ENCODE measurements around the gene SELENOP.
"Not testable (repeated sequence)": the region's sequence is repeated elsewhere in the genome, so short reads cannot be mapped to it uniquely, and the experiment has no call there.

The SELENOP gene, protein sequence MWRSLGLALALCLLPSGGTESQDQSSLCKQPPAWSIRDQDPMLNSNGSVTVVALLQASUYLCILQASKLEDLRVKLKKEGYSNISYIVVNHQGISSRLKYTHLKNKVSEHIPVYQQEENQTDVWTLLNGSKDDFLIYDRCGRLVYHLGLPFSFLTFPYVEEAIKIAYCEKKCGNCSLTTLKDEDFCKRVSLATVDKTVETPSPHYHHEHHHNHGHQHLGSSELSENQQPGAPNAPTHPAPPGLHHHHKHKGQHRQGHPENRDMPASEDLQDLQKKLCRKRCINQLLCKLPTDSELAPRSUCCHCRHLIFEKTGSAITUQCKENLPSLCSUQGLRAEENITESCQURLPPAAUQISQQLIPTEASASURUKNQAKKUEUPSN

DNA sequence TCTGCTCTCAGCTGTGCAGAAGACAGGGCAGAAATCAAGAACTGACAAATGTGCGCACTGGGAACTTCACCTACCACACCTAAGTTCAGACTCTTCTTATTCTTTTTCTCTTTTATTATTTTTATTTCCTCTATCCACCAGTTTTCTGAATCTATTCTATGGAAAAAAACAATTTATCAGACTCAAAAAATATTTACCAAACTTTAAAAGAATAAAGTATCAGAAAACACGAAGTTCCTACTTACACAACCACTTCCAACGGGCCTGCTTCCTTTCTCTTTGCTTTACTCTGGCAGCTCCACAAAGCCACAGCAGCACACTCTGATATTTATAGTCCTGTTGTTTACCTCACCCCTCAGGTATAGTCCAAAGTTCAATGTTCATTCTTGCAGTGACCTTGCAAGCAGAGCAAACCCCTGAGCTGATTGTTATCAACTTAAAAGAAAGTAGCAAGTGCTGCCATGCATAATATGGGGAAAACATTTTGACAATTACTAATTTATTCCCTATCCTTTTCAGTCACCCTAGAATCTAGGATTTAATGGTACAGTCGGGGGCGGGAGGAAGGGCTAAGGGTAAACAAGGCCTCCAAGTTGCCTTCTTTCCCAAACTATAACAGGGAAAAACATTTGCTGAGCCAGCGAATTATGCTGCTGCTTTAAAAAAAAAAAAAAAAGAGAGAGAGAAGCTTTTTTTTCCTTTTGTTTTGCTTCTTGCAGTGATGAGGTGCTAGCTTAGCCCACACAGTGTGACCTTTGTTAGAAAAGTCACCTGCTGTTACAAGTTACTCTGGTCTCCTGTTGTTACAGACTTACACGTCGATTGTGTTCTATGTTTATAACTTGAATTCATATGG, at the start of gene SELENOP:
Gene SELENOP (minus strand): TSS at position 302 of the 856 bp plus-strand sequence. CDS start 3,539 bp downstream, outside the sequence.
- no peak for DNase-seq (ENCODE audit: low read depth in 4 of 4, low spot score in 1 of 4)

DNA sequence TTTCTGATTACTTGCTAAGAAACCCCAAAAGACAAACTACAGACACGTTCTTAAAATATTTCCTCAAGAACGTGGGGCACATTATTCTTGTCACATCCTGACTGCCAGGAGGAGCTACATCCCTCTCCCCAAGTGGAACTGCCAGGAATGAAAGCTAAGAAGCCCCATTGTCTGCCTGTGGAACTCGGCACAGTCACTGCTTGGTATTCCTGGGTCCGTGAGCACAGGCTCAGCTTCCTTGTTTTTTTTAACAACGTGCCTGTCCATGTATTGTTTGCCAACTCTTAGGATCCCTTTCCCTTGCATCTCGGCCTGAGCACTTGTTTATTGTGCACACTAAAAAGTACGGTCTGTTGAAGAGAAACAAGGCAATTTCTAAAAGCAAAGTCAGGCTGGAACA, 47.0 kb upstream of the SELENOP start:
- no peak for DNase-seq (ENCODE audit: low read depth in 4 of 4, low spot score in 1 of 4)

DNA sequence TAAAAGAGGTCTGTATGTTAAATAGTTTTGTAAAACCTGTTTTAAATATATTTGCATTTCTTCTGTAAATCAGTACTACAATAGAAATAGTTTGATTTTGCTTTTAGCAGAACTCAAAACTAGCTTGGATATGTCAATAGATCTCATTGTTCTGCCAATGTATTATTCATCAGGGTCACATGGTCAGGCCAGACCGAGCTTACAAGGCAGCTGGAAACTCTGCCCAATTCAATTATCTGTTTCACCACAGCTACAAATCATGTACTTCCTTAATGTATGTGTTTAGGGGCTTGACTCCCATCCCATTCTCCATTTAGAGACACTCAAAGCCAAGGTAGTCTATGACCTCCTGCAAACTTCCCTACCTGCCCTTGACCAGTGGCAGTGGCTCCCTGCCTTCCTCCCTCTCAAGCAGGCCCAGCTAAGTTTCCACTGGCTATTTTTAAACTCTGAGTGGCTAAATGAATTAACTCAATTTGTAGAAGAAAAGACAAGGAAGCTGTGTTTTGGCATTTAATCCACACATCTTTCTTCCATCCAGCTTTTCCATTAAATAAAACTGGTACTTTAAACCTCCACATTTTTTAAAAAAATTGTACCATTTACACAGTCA, 46.4 kb upstream of the SELENOP start:
- no peak for DNase-seq (ENCODE audit: low read depth in 4 of 4, low spot score in 1 of 4)

DNA sequence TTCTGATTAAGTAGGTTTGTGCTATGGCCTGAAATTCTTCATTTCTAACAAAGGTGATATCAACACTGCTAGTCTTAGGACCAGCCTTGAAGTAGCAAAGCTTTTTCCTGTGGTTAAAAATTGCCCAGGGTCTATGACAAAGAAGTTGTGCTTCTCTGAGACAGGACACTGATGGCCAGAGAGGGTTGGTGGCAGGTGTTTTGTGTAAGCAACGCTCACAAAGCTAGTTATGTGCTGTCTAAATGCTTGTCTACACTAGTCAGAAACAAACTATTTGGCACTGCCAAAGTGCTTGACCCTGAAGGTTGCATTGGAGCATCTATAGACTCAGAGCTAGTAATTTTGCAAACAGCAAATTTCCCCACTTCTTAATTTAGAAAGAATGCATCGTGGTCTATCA, 44.1 kb upstream of the SELENOP start:
- DNase-seq (ENCODE audit: low read depth in 4 of 4, low spot score in 1 of 4) = no peak

DNA sequence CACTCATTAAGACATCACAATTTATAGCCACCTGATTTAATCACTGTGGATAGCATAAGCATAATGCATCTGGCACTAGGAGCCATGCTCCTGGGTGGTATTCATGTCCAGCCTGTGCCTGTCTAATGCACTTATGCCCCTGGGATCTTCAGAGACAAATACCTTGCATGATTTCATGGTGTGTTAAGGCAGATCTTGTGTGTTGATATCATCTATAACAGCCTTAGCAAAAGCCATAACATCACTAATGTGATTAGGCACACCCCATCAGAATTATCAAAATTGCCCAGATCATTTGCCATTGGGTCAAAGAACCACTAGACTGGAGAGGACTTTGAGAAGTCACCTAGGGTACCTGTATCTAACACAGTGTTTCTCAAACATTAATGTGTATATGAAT, 43.7 kb upstream of the SELENOP start:
- no peak for DNase-seq (ENCODE audit: low read depth in 4 of 4, low spot score in 1 of 4)

DNA sequence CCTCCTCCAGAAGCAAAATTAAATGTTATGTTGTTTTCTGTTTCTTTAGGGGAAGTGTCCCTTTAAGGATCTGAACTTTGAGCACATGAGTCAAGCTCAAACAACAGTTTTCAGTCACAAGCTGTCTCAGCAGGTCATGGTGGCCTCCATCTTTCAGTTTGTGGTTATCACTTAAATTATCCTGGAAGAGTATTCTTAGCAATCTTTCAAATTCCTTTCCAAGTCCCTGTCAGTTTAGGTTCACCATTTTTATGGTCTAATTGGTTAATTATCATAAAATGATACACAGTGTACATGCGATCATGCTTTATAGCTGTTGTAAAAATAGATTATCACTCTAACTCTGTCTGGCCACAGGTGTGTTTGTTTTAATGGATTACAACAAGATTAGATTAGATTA, 43.1 kb upstream of the SELENOP start:
- no peak for DNase-seq (ENCODE audit: low read depth in 4 of 4, low spot score in 1 of 4)

DNA sequence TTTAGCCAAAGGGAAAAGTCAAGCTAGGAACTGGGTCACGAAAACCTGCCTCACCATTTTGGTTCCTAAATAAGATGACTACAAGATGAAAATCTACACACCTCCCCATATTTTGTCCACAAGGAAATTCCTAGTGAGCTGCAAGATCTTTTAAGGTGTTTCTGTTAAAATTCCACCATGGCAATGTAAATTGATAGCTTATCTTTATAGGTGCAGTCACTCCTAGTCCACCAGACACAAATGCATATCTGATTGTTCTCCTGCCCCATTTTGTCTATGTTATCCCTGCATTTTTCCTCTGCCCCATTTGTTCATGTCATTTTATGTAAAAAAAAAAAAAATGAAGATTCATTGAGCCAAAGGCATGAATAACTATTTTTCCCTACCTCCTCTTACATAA, 41.1 kb upstream of the SELENOP start:
- DNase-seq (ENCODE audit: low read depth in 4 of 4, low spot score in 1 of 4) = no peak

DNA sequence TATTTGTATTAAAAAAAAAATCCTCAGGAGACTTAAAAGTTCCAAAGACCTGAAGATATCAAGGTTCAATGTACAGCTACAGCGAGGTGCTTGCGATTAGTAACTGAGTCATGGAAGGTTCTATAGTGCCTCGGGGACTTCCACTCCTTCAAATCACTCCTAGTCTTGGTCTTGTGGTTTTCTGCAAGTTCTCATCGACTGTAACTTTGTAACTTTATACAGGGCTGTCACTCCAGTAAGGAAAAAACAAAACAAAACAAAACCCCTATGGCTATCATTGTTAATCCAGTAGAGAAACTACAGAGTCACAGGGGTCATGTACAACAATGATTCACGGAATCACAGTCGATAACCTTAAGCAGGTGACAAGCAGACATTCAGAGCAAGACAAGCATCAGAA, 39.8 kb upstream of the SELENOP start:
- DNase-seq (ENCODE audit: low read depth in 4 of 4, low spot score in 1 of 4) = no peak

DNA sequence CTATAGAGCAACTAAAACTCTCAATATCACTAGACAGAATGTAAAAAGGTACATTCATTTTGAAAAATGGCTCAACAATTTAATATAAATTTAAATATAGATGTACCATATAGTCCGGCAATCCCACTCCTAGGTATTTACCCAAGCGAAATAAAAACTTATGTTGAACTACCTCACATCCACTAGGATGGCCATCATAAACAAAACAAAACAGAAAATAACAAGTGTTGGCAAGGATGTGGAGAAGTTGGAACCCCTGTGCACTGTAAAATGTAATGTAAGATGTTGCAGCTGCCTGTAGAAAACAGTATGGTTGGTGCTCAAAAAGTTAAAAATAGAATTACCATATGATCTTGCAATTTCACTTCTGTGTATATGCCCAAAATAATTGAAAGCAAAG, 36.9 kb upstream of the SELENOP start:
- DNase-seq (ENCODE audit: low read depth in 4 of 4, low spot score in 1 of 4) = no peak

DNA sequence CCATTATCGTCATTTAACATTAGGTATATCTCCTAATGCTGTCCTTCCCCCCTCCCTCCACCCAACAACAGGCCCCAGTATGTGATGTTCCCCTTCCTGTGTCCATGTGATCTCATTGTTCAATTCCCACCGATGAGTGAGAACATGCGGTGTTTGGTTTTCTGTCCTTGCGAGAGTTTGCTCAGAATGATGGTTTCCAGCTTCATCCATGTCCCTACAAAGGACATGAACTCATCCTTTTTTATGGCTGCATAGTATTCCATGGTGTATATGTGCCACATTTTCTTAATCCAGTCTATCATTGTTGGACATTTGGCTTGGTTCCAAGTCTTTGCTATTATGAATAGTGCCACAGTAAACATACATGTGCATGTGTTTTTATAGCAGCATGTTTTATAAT, 32.7 kb upstream of the SELENOP start:
- not testable (repeated sequence) for DNase-seq (ENCODE audit: low read depth in 4 of 4, low spot score in 1 of 4)

DNA sequence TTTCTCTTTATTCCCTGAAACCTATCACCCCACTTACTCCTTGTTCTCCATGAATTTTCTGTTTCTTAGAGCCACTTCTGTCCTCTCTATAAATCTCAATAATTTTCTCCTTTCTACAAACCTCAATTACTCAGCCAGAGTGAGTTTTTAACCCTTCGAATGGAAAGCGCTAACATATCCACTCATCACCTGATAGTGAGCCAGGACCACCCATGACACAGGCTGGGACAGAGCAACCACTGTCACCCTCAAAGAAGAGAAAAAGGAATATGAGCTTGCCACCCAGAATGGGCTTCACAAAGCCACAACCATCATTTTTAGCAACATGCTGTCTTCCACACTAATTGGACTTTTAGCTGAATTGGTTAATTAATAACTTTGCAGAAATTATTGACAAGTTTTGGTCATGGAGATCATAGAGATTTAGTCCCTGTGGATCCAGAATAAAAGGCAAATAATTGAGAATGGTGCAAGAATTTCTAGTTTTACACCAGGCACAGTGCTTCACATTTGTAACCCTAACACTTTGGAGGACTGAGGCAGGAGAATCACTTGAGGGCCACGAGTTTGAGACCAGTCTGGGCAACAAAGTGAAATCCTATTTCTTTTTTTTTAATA, 32.1 kb upstream of the SELENOP start:
- DNase-seq (ENCODE audit: low read depth in 4 of 4, low spot score in 1 of 4) = no peak

DNA sequence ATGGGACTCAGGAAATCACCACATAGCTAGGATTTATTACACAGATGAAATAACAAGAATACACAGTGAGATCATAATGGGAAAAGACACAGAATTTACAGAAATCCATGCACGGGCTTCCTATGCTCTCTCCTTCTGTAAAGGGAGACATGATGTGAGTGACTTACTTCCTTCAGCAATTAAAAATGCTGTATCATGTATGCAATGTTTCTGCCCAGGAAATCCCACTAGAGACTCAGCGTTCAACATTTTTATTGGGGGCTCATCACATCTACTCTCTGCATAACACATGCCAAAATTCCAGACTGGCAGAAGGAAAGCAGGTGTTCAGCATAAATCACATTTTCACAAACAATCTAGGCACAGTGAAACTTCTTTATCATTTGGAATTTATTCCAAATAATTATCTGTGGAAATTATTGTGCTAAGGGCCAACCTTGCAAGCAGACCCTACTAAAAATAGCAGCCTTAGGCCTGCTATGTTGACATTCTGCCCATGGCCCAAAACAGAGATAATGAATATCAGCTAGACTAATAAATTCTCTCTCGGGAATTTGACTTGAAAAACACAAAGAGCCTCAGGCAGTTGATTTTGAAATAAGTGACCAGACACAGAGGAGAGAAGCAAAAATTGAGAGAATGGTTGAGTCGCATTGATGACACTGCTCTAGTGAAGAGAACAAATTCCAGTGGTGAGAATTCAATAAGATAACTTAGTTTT, 31.4 kb upstream of the SELENOP start:
- DNase-seq (ENCODE audit: low read depth in 4 of 4, low spot score in 1 of 4) = no peak

DNA sequence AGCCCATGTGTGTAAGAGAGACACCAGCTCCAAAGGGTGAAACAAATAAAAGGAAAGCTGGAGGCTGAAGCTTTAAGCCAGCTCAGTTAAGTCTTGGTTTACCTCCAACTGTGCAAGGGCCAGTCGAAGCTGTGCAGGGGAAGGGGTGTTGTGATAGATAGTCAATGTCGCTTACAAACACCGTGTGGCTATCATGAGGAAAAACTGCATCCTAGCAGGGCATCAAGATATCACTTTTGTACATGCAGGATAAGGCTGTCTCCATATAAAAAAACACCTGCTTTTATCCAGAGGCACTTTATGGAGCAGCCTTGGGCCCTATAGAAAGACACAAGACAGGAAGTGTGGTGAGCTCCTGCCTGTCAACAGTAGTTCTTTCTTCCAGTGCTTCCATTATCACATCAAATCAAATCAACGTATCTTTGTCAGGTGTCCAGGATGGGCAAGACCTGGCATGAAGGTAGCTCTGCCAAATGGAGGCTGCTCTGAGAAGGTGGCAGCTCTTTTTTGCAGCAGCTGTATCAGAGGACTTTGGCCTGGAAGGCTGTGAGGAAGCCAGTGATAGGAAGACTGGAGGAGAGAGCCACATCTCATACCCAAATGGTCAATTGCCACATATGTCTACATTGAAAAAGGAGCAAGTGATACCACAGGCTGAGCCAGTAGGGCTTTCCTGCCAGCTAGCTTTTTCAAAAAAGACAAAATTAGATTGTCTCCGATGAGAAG, 29.3 kb upstream of the SELENOP start:
- DNase-seq (ENCODE audit: low read depth in 4 of 4, low spot score in 1 of 4) = no peak

DNA sequence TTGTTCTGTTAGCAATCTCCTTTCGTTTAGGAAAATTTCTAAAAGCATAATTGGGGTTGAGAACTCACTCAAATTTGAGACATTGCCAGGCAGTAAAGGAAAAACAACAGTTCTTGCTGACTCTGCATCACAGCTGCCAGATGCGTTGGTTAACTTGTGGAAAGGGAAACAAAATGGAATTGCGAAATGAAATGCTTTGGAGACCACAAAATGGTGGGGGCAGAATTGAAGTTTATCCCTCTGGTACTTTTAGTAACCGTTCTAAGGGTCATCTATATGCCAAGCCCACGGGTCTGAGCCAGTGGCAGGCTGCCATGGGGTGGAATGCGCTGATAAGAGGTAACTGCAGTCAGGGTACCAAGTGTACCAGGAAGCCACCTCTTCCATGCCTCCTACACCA, 28.6 kb upstream of the SELENOP start:
- DNase-seq (ENCODE audit: low read depth in 4 of 4, low spot score in 1 of 4) = no peak

DNA sequence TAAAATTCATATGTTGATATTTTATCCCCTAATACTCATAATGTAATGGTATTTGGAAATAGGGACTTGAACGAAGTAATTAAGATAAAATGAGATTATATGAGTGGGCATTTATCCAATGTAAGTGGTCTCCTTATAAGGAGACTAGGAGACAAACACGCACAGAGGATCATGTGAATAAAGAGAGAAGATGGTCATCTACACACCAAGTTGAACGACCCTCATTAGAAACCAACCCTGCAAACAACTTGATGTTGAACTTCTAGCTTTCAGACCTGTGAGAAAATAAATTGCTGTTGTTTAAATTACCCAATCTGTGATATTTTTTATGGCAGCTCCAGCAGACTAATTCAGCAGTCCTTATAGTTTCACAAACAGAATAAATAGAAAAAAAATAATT, 27.5 kb upstream of the SELENOP start:
- no peak for DNase-seq (ENCODE audit: low read depth in 4 of 4, low spot score in 1 of 4)

DNA sequence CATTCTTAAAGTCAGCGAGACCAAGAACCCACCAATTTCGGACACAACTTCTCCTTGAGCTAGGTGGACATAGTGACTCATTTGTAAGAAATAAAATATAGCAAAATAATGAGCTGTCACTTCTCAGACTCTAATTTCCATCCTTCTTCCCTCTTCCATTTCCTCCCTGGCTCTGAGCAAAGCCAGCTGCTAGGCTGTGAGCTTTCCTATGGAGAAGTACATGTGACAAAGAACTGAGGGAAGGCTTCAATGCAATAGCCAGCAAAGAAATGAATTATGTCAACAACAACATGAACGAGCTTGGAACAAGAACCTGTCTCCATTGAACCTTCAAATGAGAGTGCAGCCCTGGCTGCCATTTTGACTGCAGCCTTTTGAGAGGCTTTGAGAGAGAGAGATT, 25.9 kb upstream of the SELENOP start:
- DNase-seq (ENCODE audit: low read depth in 4 of 4, low spot score in 1 of 4) = no peak

DNA sequence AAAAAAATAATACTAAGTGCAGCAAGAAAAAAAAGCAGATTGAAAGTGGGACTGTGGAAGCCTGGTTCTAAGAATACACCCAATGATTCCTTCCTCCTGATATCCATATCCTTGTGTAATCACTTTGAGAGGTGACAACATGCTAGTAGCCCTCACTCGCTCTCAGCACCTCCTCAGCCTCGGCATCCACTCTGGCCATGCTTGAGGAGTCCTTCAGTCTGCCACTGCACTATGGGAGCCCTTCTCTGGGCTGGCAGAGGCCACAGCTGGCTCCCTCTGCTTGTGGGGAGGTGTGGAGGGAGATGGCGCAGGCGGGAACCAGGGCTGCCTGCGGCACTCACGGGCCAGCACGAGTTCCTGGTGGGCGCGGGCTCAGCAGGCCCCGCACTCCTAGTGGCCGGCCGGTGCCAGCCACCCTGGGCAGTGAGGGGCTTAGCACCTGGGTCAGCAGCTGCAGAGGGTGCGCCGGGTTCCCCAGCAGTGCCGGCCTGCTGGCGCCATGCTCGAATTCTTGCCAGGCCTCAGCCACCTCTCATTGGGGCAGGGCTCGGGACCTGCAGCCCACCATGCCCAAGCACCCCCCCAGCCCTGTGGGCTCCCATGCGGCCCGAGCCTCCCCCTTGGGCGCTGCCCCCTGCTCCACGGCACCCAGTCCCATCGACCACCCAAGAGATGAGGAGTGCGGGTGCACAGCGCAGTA, 24.5 kb upstream of the SELENOP start:
- DNase-seq (ENCODE audit: low read depth in 4 of 4, low spot score in 1 of 4) = no peak

DNA sequence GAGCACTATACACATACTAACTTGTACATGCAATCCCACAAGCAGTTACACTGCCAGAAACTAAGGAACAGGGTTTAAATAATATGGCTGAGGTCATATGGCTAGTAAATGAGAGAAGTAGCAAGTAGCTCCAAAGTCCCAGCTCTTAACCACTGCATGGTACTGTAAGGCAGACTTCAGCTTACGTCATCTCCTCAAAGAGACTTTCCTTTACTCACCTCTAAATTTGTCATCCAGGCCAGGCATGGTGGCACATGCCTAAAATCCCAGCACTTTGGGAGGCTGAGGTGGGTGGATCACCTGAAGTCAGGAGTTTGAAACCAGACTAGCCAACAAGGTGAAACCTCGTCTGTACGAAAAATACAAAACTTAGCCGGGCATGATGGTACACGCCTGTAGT, 20.4 kb upstream of the SELENOP start:
- DNase-seq (ENCODE audit: low read depth in 4 of 4, low spot score in 1 of 4) = no peak

DNA sequence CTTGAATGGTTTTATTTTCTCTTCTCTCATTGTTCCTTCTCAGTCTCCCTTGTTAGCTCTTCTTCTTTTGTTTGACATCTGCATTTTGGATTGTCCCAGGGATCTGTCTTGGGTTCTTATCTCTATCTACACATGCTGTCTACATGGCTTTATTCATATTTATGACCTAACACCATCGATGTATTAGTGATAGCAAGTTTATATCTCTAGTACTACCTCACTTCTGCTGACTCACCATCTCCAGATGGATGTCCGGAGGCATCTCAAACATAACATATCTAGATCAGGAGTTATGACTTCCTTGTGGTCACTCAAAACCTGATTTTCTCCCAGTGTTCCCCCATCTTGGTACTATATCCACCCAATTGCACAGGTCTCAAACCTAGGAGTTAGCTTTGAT, 19.2 kb upstream of the SELENOP start:
- DNase-seq (ENCODE audit: low read depth in 4 of 4, low spot score in 1 of 4) = no peak

DNA sequence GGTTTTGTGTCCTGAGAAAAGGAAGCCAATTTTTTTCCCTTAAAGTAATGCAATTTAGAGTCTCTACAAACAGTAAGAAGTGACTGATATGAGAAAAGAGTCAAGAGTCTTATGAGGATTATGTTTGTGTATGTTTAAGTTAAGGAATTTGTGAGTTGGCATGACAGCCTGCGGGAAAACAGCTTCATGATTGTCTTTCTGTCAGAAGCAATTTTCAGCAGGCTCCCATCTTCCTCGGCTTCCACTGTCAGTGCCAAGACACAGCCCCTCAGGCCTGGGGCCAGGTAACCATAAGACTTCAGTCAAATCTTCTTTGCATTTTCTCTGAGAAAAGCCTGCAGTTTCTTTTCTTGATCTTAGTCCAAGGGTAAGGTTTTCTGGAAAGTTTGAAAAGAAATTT, 17.0 kb upstream of the SELENOP start:
- DNase-seq (ENCODE audit: low read depth in 4 of 4, low spot score in 1 of 4) = no peak
